D721Med (cell line): ENCODE data around the gene EFCAB10.
"Not testable (repeated sequence)": the region's sequence is repeated elsewhere in the genome, so short reads cannot be mapped to it uniquely, and the experiment has no call there.

Experiments used
- DNase-seq: peaks from one replicate; pipeline ENCODE4 v3.0.0; 2011; ENCODE audit warnings: low spot score; ENCODE audit not compliant: insufficient read length
- FAIRE-seq: peaks from 2 replicates; lab custom pipeline; 2011; peaks lifted over from hg19 to GRCh38; lab: Jason Lieb, UNC
- TF ChIP-seq, protein P1 (sequence below): IDR thresholded peaks from 2 replicates; pipeline ENCODE4 v1.5.1; 2012; ENCODE audit warnings: mild to moderate bottlenecking, control low read depth; ENCODE audit not compliant: insufficient read depth; ENCODE audit errors: missing control alignments

EFCAB10 gene

DNA sequence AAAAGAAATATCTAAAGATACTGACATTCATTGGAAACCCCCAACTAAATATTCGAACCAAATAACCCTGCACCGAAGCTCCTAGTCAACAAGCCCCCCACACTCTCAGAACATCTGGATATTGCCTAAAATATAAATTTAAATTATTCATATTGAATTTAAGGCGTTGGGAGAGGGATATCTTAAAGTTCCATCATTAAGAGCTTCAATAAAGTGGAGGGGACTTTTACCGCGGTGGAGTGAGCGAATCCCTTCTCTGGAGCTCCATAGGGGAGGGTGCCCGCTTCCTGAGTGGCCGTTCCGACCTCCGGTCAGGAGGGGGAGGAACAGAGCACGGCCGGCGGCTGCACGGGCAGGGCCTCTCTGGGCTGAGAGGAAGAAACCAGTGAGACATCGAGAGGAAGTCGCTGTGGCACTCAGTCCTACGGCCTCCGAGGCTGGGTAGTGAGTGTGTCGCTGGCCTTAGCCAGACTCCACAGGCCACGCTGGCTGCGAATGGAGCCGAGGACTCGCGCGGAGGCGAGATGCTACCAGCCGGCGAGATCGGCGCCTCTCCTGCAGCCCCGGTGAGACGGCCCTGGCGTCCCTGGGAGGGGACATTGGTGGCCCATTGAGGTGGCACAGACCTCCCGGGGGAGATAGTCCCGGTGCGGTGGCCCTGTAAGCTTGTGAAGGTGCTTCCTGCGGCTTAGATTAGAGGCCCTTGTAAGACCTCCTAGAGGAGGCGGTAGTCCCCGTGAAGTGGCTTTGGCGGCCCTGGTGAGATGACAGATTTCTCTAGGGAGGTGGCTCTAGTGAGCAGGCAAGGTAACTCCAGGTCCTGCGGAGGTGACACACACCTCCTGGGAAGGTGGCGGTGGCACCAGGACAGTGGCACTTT, 49.3 kb downstream of the EFCAB10 start, which contains the start of gene RINT1:
Gene RINT1 (plus strand): TSS at position 410 of the 880 bp plus-strand sequence. CDS start 115 bp downstream, at position 525.
- no peak for FAIRE-seq

DNA sequence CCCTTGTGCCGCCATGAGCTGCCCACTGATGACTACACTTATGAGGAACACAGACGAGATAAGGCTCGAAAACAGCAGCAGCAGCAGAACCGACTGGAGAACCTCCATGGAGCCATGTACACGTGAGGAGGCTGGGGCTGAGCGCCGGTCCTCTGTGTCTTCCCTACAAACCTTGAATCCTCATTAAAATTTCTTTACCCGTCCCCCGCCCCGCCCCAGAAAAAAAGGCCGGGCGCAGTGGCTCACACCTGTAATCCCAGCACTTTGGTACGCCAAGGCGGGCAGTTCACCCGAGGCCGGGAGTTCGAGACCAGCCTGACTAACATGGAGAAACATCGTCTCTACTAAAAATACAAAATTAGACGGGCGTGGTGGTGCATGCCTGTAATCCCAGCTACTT, 50.7 kb downstream of the EFCAB10 start:
- FAIRE-seq, result no peak
- TF ChIP-seq, protein P1, sequence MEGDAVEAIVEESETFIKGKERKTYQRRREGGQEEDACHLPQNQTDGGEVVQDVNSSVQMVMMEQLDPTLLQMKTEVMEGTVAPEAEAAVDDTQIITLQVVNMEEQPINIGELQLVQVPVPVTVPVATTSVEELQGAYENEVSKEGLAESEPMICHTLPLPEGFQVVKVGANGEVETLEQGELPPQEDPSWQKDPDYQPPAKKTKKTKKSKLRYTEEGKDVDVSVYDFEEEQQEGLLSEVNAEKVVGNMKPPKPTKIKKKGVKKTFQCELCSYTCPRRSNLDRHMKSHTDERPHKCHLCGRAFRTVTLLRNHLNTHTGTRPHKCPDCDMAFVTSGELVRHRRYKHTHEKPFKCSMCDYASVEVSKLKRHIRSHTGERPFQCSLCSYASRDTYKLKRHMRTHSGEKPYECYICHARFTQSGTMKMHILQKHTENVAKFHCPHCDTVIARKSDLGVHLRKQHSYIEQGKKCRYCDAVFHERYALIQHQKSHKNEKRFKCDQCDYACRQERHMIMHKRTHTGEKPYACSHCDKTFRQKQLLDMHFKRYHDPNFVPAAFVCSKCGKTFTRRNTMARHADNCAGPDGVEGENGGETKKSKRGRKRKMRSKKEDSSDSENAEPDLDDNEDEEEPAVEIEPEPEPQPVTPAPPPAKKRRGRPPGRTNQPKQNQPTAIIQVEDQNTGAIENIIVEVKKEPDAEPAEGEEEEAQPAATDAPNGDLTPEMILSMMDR, result no peak
- DNase-seq, result no peak

More for the DNA sequence above, 49.3 kb downstream of the EFCAB10 start, which contains the start of gene RINT1:
- TF ChIP-seq, protein P1, result peak; percentile 76
- peak; percentile 45 for DNase-seq

DNA sequence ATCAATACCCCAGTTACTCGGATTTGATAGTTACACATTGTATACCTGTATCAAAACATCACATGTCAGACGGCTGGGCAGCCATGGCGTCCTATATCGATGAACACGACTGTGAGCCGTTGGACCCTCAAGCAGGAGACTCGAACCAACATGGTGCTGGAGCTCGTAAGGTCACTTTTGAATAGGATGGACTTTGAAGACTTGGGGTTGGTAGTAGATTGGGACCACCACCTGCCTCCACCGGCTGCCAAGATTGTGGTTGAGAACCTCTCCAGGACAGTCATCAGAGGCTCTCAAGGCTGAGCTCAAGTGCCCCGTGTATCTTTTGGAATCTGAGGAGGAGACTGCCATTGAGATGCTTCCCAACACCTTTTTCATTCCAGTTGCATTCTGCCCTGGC, 51.2 kb downstream of the EFCAB10 start:
- TF ChIP-seq, protein P1, result no peak
- no peak for FAIRE-seq
- no peak for DNase-seq

DNA sequence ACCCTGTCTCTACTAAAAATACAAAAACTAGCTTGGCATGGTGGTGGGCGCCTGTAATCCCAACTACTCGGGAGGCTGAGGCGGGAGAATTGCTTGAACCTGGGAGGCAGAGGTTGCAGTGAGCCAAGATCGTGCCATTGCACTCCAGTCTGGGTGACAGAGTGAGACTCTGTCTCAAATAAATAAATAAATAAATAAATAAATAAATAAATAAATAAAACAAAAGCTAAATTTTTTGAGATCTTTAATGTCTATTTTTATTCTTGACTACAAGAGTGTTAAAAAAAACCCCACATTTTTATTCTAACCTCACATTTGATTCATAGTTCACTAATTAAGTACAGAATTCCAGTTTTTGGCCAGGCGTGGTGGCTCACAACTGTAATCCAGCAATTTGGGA, 53.6 kb downstream of the EFCAB10 start:
- DNase-seq, FAIRE-seq: not testable (repeated sequence)

DNA sequence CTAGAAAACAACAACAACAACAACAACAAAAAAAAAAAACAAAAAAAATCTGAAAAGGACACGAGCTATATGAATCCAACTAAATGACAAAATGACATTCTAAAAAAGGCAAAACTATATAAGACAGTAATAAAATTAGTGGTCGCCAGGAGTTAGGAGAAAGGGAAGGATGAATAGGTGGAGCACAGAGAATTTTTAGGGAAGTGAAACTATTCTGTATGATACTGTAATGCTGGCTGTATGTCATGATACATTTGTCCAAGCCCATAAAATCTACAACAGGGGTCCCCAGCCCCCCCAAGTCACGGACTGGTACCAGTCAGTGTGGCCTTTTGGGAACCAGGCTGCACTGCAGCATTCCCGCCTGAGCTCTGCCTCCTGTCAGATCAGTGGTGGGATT, 56.5 kb downstream of the EFCAB10 start:
- no peak for DNase-seq
- no peak for FAIRE-seq

DNA sequence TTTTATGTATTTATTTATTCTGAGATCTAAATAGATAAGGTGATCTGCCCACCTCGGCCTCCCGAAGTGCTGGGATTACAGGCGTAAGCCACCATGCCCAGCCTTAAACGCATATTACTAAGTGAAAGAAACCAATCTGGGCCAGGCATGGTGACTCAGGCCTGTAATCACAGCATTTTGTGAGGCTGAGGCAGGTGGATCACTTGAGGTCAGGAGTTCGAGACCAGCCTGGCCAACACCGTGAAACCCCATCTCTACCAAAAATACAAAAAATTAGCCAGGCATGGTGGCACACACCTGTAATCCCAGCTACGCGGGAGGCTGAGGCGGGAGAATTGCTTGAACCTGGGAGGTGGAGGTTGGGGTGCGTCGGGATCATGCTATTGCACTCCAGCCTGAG, 56.9 kb downstream of the EFCAB10 start:
- FAIRE-seq, DNase-seq: not testable (repeated sequence)

More for the DNA sequence above, 56.5 kb downstream of the EFCAB10 start:
- TF ChIP-seq, protein P1, result no peak

DNA sequence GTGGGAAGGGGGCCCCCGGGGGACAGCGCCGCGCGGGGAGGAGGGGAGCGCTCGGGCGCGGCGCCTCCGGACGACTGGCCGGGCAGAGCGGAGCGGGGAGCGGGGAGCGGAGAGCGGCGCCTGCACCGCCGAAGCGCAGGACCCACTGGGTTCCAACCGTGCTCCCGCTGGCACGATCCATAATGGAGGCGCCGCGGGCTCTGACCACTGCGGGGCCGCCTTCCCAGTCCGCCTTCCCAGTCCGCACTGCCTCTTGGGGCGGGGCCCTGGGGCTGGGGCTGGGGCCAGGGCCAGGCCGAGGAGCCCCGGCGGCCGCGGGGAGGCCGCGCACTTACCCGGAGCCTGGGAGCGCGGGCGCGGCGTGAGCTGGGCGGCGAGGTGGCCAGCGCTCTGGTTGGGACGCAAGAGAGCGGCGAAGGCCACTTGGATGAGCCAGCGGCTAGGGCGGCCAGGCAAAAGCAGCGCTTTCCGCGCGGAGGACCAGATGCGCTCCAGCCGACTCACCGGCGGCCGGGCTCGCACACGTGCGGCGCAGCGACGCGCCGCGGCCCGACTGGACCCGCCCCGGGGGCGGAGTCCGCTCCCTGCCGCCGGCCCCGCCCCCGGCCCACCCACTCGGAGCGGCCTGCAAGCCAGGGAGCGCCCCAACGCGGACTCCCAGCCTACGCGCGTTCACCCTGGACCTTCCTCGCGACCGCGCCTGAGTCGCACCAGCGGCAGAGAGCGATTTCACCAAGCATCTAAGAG, 59.4 kb downstream of the EFCAB10 start, which contains the start of gene PUS7:
Gene PUS7 (minus strand): TSS at position 555 of the 747 bp plus-strand sequence. CDS start 13,759 bp downstream, outside the sequence.
- TF ChIP-seq, protein P1, result peak; percentile 4
- DNase-seq (peak; percentile 83), FAIRE-seq (no peak)
